ENCODE measurements around the gene HIP1R.

DNA sequence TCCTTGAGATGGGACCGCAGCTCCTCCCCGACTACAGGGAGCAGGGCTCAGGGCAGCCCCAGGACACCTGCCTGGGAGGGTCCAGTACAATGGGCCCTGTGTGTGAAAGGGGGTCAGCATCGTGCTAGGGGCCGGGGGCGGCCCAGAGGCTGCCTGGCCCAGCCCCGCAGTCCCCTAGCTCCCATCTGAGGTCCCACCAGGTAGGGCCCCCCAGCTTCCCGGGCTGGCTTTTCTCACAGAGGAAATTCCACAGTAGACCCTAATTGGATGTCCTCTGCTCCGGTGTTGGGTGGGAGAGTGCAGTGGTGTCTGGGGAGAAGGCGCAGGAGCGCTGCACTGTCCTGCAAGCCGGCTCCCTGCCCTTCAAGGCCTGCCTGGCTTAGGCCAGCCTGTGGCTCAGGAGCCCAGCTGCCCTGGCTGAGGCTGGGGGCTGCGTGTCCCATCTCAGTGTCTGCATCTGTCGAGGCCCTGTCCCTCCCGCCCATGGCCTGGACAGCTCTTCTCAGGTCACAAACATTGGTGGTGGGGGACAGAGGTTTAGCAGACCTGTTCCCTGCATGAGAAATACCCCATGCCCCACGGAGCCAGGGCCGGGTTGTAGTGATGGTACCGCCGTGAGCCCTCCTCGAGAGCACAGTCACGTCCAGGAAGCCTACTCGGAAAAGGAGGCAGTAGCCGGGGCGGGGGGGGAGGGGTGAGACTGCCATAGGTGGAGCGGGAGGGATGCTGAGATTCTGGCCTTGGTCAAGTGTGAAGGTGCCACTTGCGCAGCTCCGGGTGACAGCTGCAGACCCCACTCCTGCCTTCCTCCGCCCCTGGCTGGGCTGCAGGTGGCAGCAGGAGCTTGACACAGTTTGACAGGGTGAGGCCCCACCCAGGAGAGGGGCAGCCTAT is 11.6 kb downstream of the HIP1R start:
- no peak for TF ChIP-seq EZH2phosphoT487 (IDR thresholded peaks at IDR 0.05; ENCODE audit: insufficient read depth, low read depth)
- no peak for TF ChIP-seq EZH2 (IDR thresholded peaks at IDR 0.05; ENCODE audit: insufficient read depth, poor library complexity, severe bottlenecking)

All from GM23248 (cell line).